Activated CD4-positive, alpha-beta T cell treated with anti-CD3 and anti-CD28 coated beads, Interleukin-2, amount 10 ng/mL, durations not matched to agents 24 days and 14 days (primary cell): ENCODE measurements around the gene SDR39U1. TPM values are rescaled to one million over a fixed set of nuclear protein-coding genes. Genes with fewer than 3 reads are reported as not detected.
A peak's percentile ranks its signal among the peaks of the same experiment; 100 is the strongest.

Experiments used
- DNase-seq: peaks from one replicate; pipeline ENCODE4 v3.0.0; 2022
- H3K27ac Mint-ChIP-seq: one replicate; pipeline ENCODE4 v1.8.0; 2022; ENCODE audit warnings: mild to moderate bottlenecking, mixed read lengths
- H3K27me3 Mint-ChIP-seq: one replicate; pipeline ENCODE4 v1.8.0; 2022; ENCODE audit warnings: mixed read lengths
- H3K36me3 Mint-ChIP-seq: one replicate; pipeline ENCODE4 v1.8.0; 2022; ENCODE audit warnings: low read depth, mild to moderate bottlenecking, mixed read lengths
- H3K4me1 Mint-ChIP-seq: one replicate; pipeline ENCODE4 v1.8.0; 2021; ENCODE audit warnings: mixed read lengths
- H3K4me3 Mint-ChIP-seq: one replicate; pipeline ENCODE4 v1.8.0; 2022; ENCODE audit warnings: mild to moderate bottlenecking, moderate library complexity, mixed read lengths
- H3K9me3 Mint-ChIP-seq: one replicate; pipeline ENCODE4 v1.8.0; 2021; ENCODE audit warnings: mixed read lengths
- intact Hi-C: fragments of 100-400 bp; cut with micrococcal nuclease; formaldehyde crosslinking; loops from one replicate; pipeline ENCODE4 v1.15.1; 2023
- total RNA-seq: library from RNA; stranded (reverse); gene quantifications from 2 replicates; pipeline ENCODE4 v1.2.3, GENCODE V29; 2022

Gene SDR39U1
- total RNA-seq, 1 donor from 2014 or later = 49.7 TPM

DNA sequence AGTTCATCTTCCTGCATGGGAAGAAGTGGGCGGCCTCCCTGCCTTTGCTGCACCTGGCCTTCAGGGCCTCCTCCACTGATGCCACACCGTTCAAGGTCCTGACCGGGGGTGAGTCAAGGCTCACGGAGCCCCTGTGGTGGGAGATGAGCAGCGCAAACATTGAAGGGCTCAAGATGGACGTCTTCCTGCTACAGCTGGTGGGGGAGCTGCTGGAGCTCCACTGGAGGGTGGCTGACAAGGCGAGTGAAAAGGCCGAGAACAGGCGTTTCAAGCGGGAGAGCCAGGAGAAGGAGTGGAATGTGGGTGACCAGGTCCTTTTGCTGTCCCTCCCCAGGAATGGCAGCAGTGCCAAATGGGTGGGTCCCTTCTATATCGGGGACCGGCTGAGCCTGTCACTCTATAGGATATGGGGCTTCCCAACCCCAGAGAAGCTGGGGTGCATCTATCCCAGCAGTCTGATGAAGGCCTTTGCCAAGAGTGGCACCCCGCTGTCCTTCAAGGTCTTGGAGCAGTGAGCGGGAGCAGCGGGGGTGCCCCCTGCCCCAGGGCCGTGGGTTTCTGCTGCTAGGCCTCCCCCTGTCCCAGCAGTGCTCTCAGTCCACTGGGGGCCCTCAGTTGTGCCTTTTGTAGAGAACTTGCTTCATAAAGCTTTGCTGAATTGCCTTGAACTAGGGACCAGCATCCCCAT is 25.5 kb downstream of the SDR39U1 start:
- H3K4me3 Mint-ChIP-seq = no peak overlapping the region
- no peak overlapping the region for H3K27ac Mint-ChIP-seq
- H3K9me3 Mint-ChIP-seq = no peaks in the 10 kb centered on the region
- no peak for DNase-seq
- peaks cover 4% of the 10 kb centered on the region for H3K27me3 Mint-ChIP-seq
- intact Hi-C loops = no loop called here
- H3K36me3 Mint-ChIP-seq = no peaks in the 10 kb centered on the region
- no peaks in the 10 kb centered on the region for H3K4me1 Mint-ChIP-seq

DNA sequence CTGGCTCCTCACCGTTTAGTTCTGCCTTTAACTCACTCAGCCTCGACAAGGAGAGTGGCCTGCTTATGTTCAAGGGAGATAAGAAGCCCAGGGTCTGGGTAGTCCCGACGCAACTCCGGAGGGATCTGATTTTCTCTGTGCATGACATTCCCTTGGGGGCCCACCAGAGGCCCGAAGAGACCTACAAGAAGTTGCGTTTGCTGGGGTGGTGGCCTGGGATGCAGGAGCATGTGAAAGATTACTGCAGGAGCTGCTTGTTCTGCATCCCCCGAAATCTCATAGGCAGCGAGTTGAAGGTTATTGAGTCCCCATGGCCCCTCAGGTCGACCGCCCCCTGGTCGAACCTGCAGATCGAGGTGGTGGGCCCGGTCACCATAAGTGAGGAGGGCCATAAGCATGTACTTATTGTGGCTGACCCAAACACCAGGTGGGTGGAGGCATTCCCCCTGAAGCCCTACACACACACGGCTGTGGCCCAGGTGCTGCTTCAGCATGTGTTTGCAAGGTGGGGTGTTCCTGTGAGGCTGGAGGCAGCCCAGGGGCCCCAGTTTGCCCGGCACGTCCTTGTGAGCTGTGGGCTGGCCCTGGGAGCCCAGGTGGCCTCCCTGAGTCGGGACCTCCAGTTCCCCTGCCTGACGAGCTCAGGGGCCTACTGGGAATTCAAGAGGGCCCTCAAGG is 26.2 kb downstream of the SDR39U1 start:
- DNase-seq = no peak
- intact Hi-C loops = no loop called here
- H3K4me1 Mint-ChIP-seq = no peaks in the 10 kb centered on the region
- H3K27ac Mint-ChIP-seq = no peak overlapping the region
- no peaks in the 10 kb centered on the region for H3K9me3 Mint-ChIP-seq
- no peak overlapping the region for H3K4me3 Mint-ChIP-seq
- H3K36me3 Mint-ChIP-seq = no peaks in the 10 kb centered on the region
- H3K27me3 Mint-ChIP-seq = peaks cover 4% of the 10 kb centered on the region

DNA sequence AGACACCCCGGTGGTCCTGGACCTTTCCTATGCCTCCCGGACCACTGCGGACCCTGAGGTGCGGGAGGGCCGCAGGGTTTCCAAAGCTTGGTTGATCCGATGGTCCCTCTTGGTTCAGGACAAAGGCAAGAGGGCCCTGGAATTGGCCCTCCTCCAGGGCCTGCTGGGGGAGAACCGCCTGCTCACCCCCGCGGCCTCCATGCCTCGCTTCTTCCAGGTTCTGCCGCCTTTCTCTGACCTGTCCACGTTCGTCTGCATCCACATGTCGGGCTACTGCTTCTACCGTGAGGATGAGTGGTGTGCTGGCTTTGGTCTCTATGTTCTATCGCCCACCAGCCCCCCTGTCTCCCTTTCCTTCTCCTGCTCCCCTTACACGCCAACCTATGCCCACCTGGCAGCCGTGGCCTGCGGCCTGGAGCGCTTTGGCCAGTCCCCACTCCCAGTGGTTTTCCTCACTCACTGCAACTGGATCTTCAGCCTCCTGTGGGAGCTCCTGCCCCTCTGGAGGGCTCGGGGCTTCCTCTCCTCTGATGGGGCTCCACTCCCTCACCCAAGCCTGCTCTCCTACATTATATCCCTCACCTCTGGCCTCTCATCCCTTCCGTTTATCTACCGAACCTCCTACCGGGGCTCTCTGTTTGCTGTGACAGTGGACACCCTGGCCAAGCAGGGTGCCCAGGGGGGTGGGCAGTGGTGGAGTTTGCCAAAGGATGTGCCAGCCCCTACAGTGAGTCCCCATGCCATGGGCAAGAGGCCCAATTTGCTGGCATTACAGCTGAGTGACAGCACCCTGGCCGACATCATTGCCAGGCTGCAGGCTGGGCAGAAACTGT is 26.9 kb downstream of the SDR39U1 start:
- Mint-ChIP-seq H3K4me3 (no peak overlapping the region), H3K27ac (no peak overlapping the region), H3K27me3 (peaks cover 5% of the 10 kb centered on the region), H3K4me1 (no peaks in the 10 kb centered on the region), H3K36me3 (no peaks in the 10 kb centered on the region), H3K9me3 (no peaks in the 10 kb centered on the region)
- no peak for DNase-seq
- intact Hi-C loops = no loop called here

DNA sequence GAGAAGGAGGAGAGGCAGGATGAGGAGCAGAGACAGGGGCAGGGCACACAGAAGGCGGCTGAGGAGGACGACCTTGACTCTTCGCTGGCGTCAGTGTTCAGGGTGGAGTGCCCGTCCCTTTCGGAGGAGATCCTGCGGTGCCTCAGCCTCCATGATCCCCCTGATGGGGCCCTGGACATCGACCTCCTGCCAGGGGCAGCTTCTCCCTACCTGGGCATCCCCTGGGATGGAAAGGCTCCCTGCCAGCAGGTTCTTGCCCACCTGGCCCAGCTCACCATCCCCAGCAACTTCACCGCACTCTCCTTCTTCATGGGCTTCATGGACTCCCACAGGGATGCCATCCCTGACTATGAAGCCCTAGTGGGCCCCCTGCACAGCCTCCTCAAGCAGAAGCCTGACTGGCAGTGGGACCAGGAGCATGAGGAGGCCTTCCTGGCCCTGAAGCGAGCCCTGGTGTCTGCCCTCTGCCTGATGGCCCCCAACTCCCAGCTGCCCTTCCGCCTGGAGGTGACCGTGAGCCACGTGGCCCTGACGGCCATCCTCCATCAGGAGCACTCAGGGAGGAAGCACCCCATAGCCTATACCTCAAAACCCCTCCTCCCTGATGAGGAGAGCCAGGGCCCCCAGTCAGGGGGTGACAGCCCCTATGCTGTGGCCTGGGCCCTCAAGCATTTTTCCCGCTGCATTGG is 27.7 kb downstream of the SDR39U1 start:
- H3K9me3 Mint-ChIP-seq = no peaks in the 10 kb centered on the region
- intact Hi-C loops = no loop called here
- no peak for DNase-seq
- no peak overlapping the region for H3K4me3 Mint-ChIP-seq
- no peak overlapping the region for H3K27ac Mint-ChIP-seq
- no peaks in the 10 kb centered on the region for H3K36me3 Mint-ChIP-seq
- H3K4me1 Mint-ChIP-seq = no peaks in the 10 kb centered on the region
- peaks cover 2% of the 10 kb centered on the region for H3K27me3 Mint-ChIP-seq

DNA sequence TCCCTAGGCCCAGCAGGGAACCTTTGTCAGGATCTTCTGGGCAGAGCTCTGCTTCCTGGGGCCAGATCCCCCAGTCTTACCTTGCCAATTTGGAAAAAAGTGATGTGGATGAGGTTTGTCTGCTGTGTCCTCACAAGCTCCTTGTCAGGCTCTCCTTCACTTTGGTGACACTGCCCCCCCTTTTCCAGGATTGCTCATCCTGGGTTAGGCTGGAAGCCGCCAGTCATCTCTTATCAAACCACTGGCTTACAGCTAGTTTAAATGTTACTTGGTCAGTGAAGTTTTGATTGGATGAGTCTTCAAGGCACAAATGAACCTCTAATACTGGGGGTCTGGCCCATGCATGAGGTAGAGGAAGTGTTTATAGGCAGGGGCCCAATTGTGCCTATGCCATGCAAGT is 28.5 kb downstream of the SDR39U1 start:
- Mint-ChIP-seq H3K4me3 (no peak overlapping the region), H3K9me3 (no peaks in the 10 kb centered on the region), H3K27me3 (peaks cover 2% of the 10 kb centered on the region), H3K27ac (no peak overlapping the region), H3K36me3 (no peaks in the 10 kb centered on the region), H3K4me1 (no peaks in the 10 kb centered on the region)
- intact Hi-C loops = no loop called here
- no peak for DNase-seq

GRCh38 chr14:24411443-24412389 is 30.9 kb downstream of the SDR39U1 start:
- peak; percentile 78 for DNase-seq
- Mint-ChIP-seq H3K4me3 (no peak overlapping the region), H3K4me1 (no peaks in the 10 kb centered on the region), H3K27me3 (peaks cover 3% of the 10 kb centered on the region), H3K27ac (no peak overlapping the region), H3K9me3 (no peaks in the 10 kb centered on the region), H3K36me3 (no peaks in the 10 kb centered on the region)
- intact Hi-C loops = no loop called here

- no peak for DNase-seq
- Mint-ChIP-seq H3K4me3 (no peak overlapping the region), H3K27me3 (peaks cover 12% of the 10 kb centered on the region), H3K9me3 (no peaks in the 10 kb centered on the region), H3K36me3 (no peaks in the 10 kb centered on the region), H3K27ac (no peak overlapping the region), H3K4me1 (no peaks in the 10 kb centered on the region)
- intact Hi-C loops = no loop called here
Observed at GRCh38 chr14:24409956-24410355, 32.6 kb downstream of the SDR39U1 start.

DNA sequence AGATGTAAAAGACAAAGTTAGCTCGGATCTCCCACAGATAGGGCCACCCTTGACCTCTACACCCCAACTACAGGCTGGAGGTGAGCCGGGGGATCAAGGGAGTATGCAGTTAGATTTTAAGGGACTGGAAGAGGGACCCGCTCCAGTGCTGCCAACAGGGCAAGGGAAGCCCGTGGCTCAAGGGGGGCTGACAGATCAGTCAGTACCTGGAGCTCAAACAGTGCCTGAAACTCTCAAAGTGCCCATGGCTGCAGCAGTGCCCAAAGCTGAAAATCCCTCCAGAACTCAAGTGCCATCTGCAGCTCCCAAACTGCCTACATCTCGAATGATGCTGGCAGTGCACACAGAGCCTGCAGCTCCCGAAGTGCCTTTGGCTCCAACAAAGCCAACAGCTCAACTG is 33.4 kb downstream of the SDR39U1 start:
- H3K4me1 Mint-ChIP-seq = no peaks in the 10 kb centered on the region
- H3K9me3 Mint-ChIP-seq = no peaks in the 10 kb centered on the region
- H3K27ac Mint-ChIP-seq = no peak overlapping the region
- no peak for DNase-seq
- H3K27me3 Mint-ChIP-seq = peaks cover 18% of the 10 kb centered on the region
- intact Hi-C loops = no loop called here
- no peak overlapping the region for H3K4me3 Mint-ChIP-seq
- no peaks in the 10 kb centered on the region for H3K36me3 Mint-ChIP-seq

GRCh38 chr14:24408764-24409163 is 33.8 kb downstream of the SDR39U1 start:
- Mint-ChIP-seq H3K27ac (no peak overlapping the region), H3K4me1 (no peaks in the 10 kb centered on the region), H3K27me3 (peaks cover 22% of the 10 kb centered on the region), H3K9me3 (no peaks in the 10 kb centered on the region), H3K4me3 (no peak overlapping the region), H3K36me3 (no peaks in the 10 kb centered on the region)
- intact Hi-C loops = no loop called here
- DNase-seq = no peak

- no peak for DNase-seq
- Mint-ChIP-seq H3K27me3 (peaks cover 31% of the 10 kb centered on the region), H3K4me1 (no peaks in the 10 kb centered on the region), H3K36me3 (no peaks in the 10 kb centered on the region), H3K9me3 (no peaks in the 10 kb centered on the region), H3K27ac (no peak overlapping the region), H3K4me3 (no peak overlapping the region)
- intact Hi-C loops = no loop called here
Observed at GRCh38 chr14:24407608-24408325, 34.8 kb downstream of the SDR39U1 start.

- Mint-ChIP-seq H3K27ac (no peak overlapping the region), H3K4me3 (no peak overlapping the region), H3K4me1 (no peaks in the 10 kb centered on the region), H3K36me3 (no peaks in the 10 kb centered on the region), H3K9me3 (no peaks in the 10 kb centered on the region), H3K27me3 (peaks cover 36% of the 10 kb centered on the region)
- intact Hi-C loops = no loop called here
- no peak for DNase-seq
Observed at GRCh38 chr14:24406416-24406815, 36.2 kb downstream of the SDR39U1 start.

DNA sequence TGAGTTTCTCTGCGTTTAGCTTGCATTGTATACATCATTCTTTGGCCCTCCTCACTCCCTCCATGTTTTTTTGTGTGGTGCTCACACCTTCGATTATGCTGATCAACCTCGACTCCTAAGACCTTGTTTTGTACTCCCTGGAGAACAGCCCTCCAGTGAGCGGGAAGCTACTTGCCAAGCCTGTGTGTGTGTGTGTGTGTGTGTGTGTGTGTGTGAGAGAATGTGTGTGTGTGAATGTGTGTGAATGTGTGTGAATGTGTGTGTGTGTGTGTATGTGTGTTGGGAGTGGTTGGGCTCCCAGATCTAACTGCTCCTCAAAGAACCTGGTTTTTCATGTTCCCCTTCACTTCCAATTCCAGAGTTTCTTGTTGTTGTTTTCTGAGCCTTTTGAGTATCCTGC is 37.8 kb downstream of the SDR39U1 start:
- Mint-ChIP-seq H3K36me3 (no peaks in the 10 kb centered on the region), H3K4me1 (no peaks in the 10 kb centered on the region), H3K27ac (no peak overlapping the region), H3K9me3 (no peaks in the 10 kb centered on the region), H3K27me3 (peaks cover 39% of the 10 kb centered on the region), H3K4me3 (no peak overlapping the region)
- DNase-seq = no peak
- intact Hi-C loops = no loop called here
